DMS 273 (cell line): Measurements from ENCODE around the gene SMOC2.

Experiments used
- DNase-seq: peaks from one replicate; lab custom pipeline; 2025; ENCODE audit not compliant: unreplicated experiment; lab: John Stamatoyannopoulos, UW

SMOC2 gene

GRCh38 chr6:168479421-168479820, 38.4 kb downstream of the SMOC2 start:
- no peak for DNase-seq

GRCh38 chr6:168480481-168480880, 39.5 kb downstream of the SMOC2 start:
- DNase-seq: no peak

GRCh38 chr6:168485818-168486217, 44.8 kb downstream of the SMOC2 start:
- no peak for DNase-seq

GRCh38 chr6:168490757-168491156, 49.8 kb downstream of the SMOC2 start:
- no peak for DNase-seq

GRCh38 chr6:168493976-168494375, 53.0 kb downstream of the SMOC2 start:
- DNase-seq: no peak

GRCh38 chr6:168494726-168495125, 53.7 kb downstream of the SMOC2 start:
- no peak for DNase-seq

- no peak for DNase-seq
These were observed 54.1 kb downstream of the SMOC2 start for GRCh38 chr6:168495133-168495532.

GRCh38 chr6:168495636-168496035, 54.7 kb downstream of the SMOC2 start:
- no peak for DNase-seq

- DNase-seq: no peak
These were observed 55.4 kb downstream of the SMOC2 start for GRCh38 chr6:168496139-168496996.

- DNase-seq: no peak
These were observed 56.0 kb downstream of the SMOC2 start for GRCh38 chr6:168496997-168497331.

- DNase-seq: no peak
These were observed 56.4 kb downstream of the SMOC2 start for GRCh38 chr6:168497381-168497780.

- no peak for DNase-seq
These were observed 57.3 kb downstream of the SMOC2 start for GRCh38 chr6:168498161-168498843.

GRCh38 chr6:168499045-168499650, 58.2 kb downstream of the SMOC2 start:
- DNase-seq: no peak

- no peak for DNase-seq
These were observed 59.5 kb downstream of the SMOC2 start for GRCh38 chr6:168500519-168500918.

GRCh38 chr6:168501561-168501960, 60.6 kb downstream of the SMOC2 start:
- no peak for DNase-seq

- DNase-seq: no peak
These were observed 63.4 kb downstream of the SMOC2 start for GRCh38 chr6:168504366-168504765.

- no peak for DNase-seq
These were observed 65.5 kb downstream of the SMOC2 start for GRCh38 chr6:168506460-168506859.

GRCh38 chr6:168507297-168507696, 66.3 kb downstream of the SMOC2 start:
- no peak for DNase-seq

GRCh38 chr6:168507730-168508129, 66.7 kb downstream of the SMOC2 start:
- no peak for DNase-seq

- no peak for DNase-seq
These were observed 67.9 kb downstream of the SMOC2 start for GRCh38 chr6:168508903-168509302.

GRCh38 chr6:168513766-168514165, 72.8 kb downstream of the SMOC2 start:
- DNase-seq: no peak

GRCh38 chr6:168514216-168514615, 73.2 kb downstream of the SMOC2 start:
- no peak for DNase-seq
